ENCODE data around the gene ADD3. TPM values are rescaled to one million over a fixed set of nuclear protein-coding genes. Genes with fewer than 3 reads are reported as not detected.

ADD3 gene
- total RNA-seq, 1 experiment from 2014 or later, result 59.9 TPM

GRCh38 chr10:109959259-109960145, 48.3 kb upstream of the ADD3 start:
- Histone ChIP-seq H3K4ac (ENCODE audit: low read depth, low read length) (no peak overlapping the region), H3K79me2 (ENCODE audit: insufficient read depth, low read length) (no peaks in the 10 kb centered on the region), H3K14ac (ENCODE audit: insufficient read depth, low read length) (no peak overlapping the region), H3T11ph (ENCODE audit: low read length) (no peak overlapping the region), H3K4me1 (ENCODE audit: insufficient read depth, low read length) (peaks cover 2% of the 10 kb centered on the region; the same call in 1 of the 2 replicates), H2BK12ac (ENCODE audit: insufficient read length, low read depth, low read length) (no peak overlapping the region), H4K8ac (replicated peaks; ENCODE audit: insufficient read length, low read depth, low read length) (no peak overlapping the region), H2BK5ac (ENCODE audit: insufficient read length, low read length) (no peak overlapping the region), H2BK15ac (ENCODE audit: low read depth, low read length) (no peak overlapping the region), H2AFZ (ENCODE audit: low read length) (no peak overlapping the region), H3K23me2 (ENCODE audit: insufficient read length, low read depth, low read length, poor library complexity, severe bottlenecking) (no peaks in the 10 kb centered on the region), H3K9ac (ENCODE audit: extremely low read depth, insufficient read length, low read length) (no peak overlapping the region), H4K5ac (ENCODE audit: insufficient read length, low read depth, low read length) (no peak overlapping the region), H4K91ac (ENCODE audit: insufficient read length, low read depth, low read length) (no peak overlapping the region), H2AK5ac (ENCODE audit: insufficient read length, low read length) (no peak overlapping the region), H3K27ac (ENCODE audit: insufficient read length, low read depth, low read length) (no peak overlapping the region), H3K23ac (ENCODE audit: insufficient read length, low read depth, low read length) (no peak overlapping the region), H3K18ac (ENCODE audit: insufficient read length, low read depth, low read length) (no peak overlapping the region), H3K9me3 (ENCODE audit: control insufficient read depth, low read depth, low read length) (no peaks in the 10 kb centered on the region), H4K20me1 (ENCODE audit: control insufficient read depth, insufficient read depth, insufficient read length) (no peaks in the 10 kb centered on the region), H3K4me2 (ENCODE audit: insufficient read depth, insufficient read length, low read length) (no peak overlapping the region), H3K79me1 (ENCODE audit: insufficient read depth, low read depth, low read length, poor library complexity, severe bottlenecking) (no peaks in the 10 kb centered on the region), H3K27me3 (ENCODE audit: insufficient read depth, low read length) (no peaks in the 10 kb centered on the region), H2BK20ac (ENCODE audit: low read depth, low read length, poor library complexity, severe bottlenecking) (no peak overlapping the region), H2BK120ac (ENCODE audit: low read depth, low read length, poor library complexity, severe bottlenecking) (no peak overlapping the region), H3K56ac (ENCODE audit: insufficient read length, low read depth, low read length) (no peak overlapping the region)
- no peaks in the 10 kb centered on the region; a peak in 1 of 5 replicates for H3K9me3 Mint-ChIP-seq
- H3K27me3 Mint-ChIP-seq (ENCODE audit: low read depth), result no peaks in the 10 kb centered on the region; the same call in 1 of the 2 replicates
- H3K4me3 Mint-ChIP-seq, result no peak overlapping the region
- H3K27ac Mint-ChIP-seq, result peak overlapping the region in 1 of 3 experiments; percentile 59; a peak in 2 of 7 replicates
- TF ChIP-seq CTCF (conservative IDR thresholded peaks at IDR 0.05), result no peak
- H3K36me3 Mint-ChIP-seq (ENCODE audit: insufficient read depth in 1 of 3, low read depth in 3 of 3), result no peaks in the 10 kb centered on the region; a peak in 1 of 7 replicates
- WGBS (ENCODE audit: extremely low coverage, insufficient read length, low lambda C conversion rate), result no CpG with 5 or more reads among the region's 8 CpGs
- DNase-seq, result no peak
- H3K4me1 Mint-ChIP-seq, result peaks cover 31 to 38% of the 10 kb centered on the region in 2 experiments

Measured in H9 (cell line).